Liver (tissue), 9 donors: ENCODE data around the gene PITX2. TPM values are rescaled to one million over a fixed set of nuclear protein-coding genes. Genes with fewer than 3 reads are reported as not detected.

ENCODE experiments used
- DNase-seq: peaks from one replicate; pipeline ENCODE4 v3.0.0-alpha.2; 2017; ENCODE audit warnings: low spot score
- H3K27ac ChIP-seq, 2 donors: one replicate each; pipeline ENCODE4 v1.7.0; 2013; ENCODE audit warnings: inconsistent platforms in 2 of 2, low read length in 2 of 2, control low read depth in 1 of 2, low read depth in 1 of 2, mild to moderate bottlenecking in 1 of 2
- H3K27me3 ChIP-seq, 4 donors: one replicate each; pipeline versions ENCODE4 v1.6.1 to v1.7.0; 2013; ENCODE audit warnings: low read length in 3 of 4, inconsistent platforms in 1 of 4, mild to moderate bottlenecking in 1 of 4, moderate library complexity in 1 of 4; ENCODE audit not compliant: control insufficient read depth in 4 of 4, insufficient read depth in 4 of 4
- H3K36me3 ChIP-seq, 4 donors: one replicate each; pipeline versions ENCODE4 v1.6.1 to v1.7.0; 2013; ENCODE audit warnings: low read length in 3 of 4, mild to moderate bottlenecking in 3 of 4, low read depth in 1 of 4, moderate library complexity in 1 of 4; ENCODE audit not compliant: control insufficient read depth in 4 of 4, insufficient read depth in 3 of 4
- H3K4me1 ChIP-seq, 4 donors: one replicate each; pipeline versions ENCODE4 v1.6.1 to v1.7.0; 2013; ENCODE audit warnings: low read length in 3 of 4, mild to moderate bottlenecking in 3 of 4, moderate library complexity in 1 of 4; ENCODE audit not compliant: control insufficient read depth in 4 of 4, insufficient read depth in 4 of 4
- H3K4me3 ChIP-seq, 3 donors: one replicate each; pipeline versions ENCODE4 v1.6.1 to v1.7.0; 2013; ENCODE audit warnings: low read length in 3 of 3, control low read depth in 1 of 3, low read depth in 1 of 3, mild to moderate bottlenecking in 1 of 3
- H3K9ac ChIP-seq, 2 donors: one replicate each; pipeline ENCODE4 v1.7.0; 2013; ENCODE audit warnings: low read length in 2 of 2, mild to moderate bottlenecking in 2 of 2, moderate library complexity in 2 of 2, control low read depth in 1 of 2, low read depth in 1 of 2
- H3K9me3 ChIP-seq, 4 donors: one replicate each; pipeline versions ENCODE4 v1.6.1 to v1.7.0; 2013; ENCODE audit warnings: low read length in 3 of 4; ENCODE audit not compliant: control insufficient read depth in 4 of 4
- ATF3 ChIP-seq: IDR thresholded peaks from 2 replicates; pipeline ENCODE4 v1.6.1; 2016; ENCODE audit warnings: antibody characterized with exemption
- CTCF ChIP-seq: fragments of 150-350 bp; IDR thresholded peaks from 2 replicates; pipeline ENCODE4 v1.5.1; 2017; ENCODE audit warnings: improper control_type of control experiment, low read depth, low read length; ENCODE audit not compliant: missing input control
- EGR1 ChIP-seq, 2 donors: IDR thresholded peaks; 2 replicates each; pipeline ENCODE4 v1.6.1; 2016 to 2018; ENCODE audit warnings: antibody characterized with exemption in 2 of 2, low read depth in 2 of 2
- FOXA1 ChIP-seq: IDR thresholded peaks from 2 replicates; pipeline ENCODE4 v1.6.1; 2016; ENCODE audit warnings: antibody characterized with exemption
- GABPA ChIP-seq, 2 donors: IDR thresholded peaks in 1 of 2; conservative IDR thresholded peaks in 1 of 2; 2 replicates each; pipeline ENCODE4 v1.6.1; 2016; ENCODE audit warnings: antibody characterized with exemption in 2 of 2, mild to moderate bottlenecking in 1 of 2, moderate library complexity in 1 of 2
- HNF4A ChIP-seq, 2 donors: conservative IDR thresholded peaks; 2 replicates each; pipeline ENCODE4 v1.6.1; 2016; ENCODE audit warnings: antibody characterized with exemption in 2 of 2, mild to moderate bottlenecking in 2 of 2
- HNF4G ChIP-seq: IDR thresholded peaks from 2 replicates; pipeline ENCODE4 v1.6.1; 2016; ENCODE audit warnings: antibody characterized with exemption
- JUND ChIP-seq, 2 donors: IDR thresholded peaks; 2 replicates each; pipeline ENCODE4 v1.6.1; 2016; ENCODE audit warnings: antibody characterized with exemption in 2 of 2
- MAX ChIP-seq: IDR thresholded peaks from 2 replicates; pipeline ENCODE4 v1.6.1; 2016; ENCODE audit warnings: antibody characterized with exemption
- REST ChIP-seq: IDR thresholded peaks from 2 replicates; pipeline ENCODE4 v1.6.1; 2016; ENCODE audit warnings: antibody characterized with exemption, mild to moderate bottlenecking
- TAF1 ChIP-seq: conservative IDR thresholded peaks from 2 replicates; pipeline ENCODE4 v1.6.1; 2016; ENCODE audit warnings: antibody characterized with exemption, mild to moderate bottlenecking
- whole genome bisulfite sequencing: extraction: QIAGEN DNeasy Blood & Tissue Kit; methylation state at CpG from one replicate; pipeline ENCODE4 v1.1.7; 2013; 5-methylcytosine and 5-hydroxymethylcytosine counted together
- polyA plus RNA-seq, 2 donors: library from polyadenylated mRNA; stranded (reverse) in 1 of 2; unstranded in 1 of 2; fragments of 200-250 nt in 1 of 2; fragments of >200 nt in 1 of 2; fragmentation: Nextera tagmentation in 1 of 2; extraction: Ambion mirVana in 1 of 2; gene quantifications; one replicate each; pipeline versions ENCODE4 v1.2.1 to v1.2.3, GENCODE V29; 2013 to 2015
- total RNA-seq, 2 donors: library from RNA; depleted of rRNA; stranded (reverse); fragments of >200 nt; gene quantifications; one replicate each; pipeline ENCODE4 v1.2.3, GENCODE V29; 2014
- donor health status: healthy.
- donor health status: healthy.
- donor health status: healthy.
- donor health status: healthy.
- donor health status: healthy.

PITX2 gene
- total and polyA plus RNA-seq, 4 donors, result 0.06 TPM; not detected in 3

- Histone ChIP-seq H3K4me1 (no peaks in the 10 kb centered on the region), H3K4me3 (no peak overlapping the region), H3K27me3 (peaks cover 0 to 2% (median 0%) of the 10 kb centered on the region in 4 donors), H3K9ac (no peak overlapping the region), H3K36me3 (no peaks in the 10 kb centered on the region), H3K9me3 (no peaks in the 10 kb centered on the region), H3K27ac (no peak overlapping the region)
- WGBS, result 70% methylated on average over 3 of the region's 3 CpGs
- no peak for DNase-seq
- no peak for TF ChIP-seq HNF4G
- no peak for TF ChIP-seq ATF3
- TF ChIP-seq REST, result no peak
Observed at GRCh38 chr4:110667670-110668069, 44.8 kb upstream of the PITX2 start.

- DNase-seq, result no peak
- 75% methylated on average over 3 of the region's 3 CpGs for WGBS
Observed at GRCh38 chr4:110666030-110666429, 43.2 kb upstream of the PITX2 start.

More at GRCh38 chr4:110666030-110666429, 43.2 kb upstream of the PITX2 start:
- TF ChIP-seq EGR1 (IDR thresholded peaks at IDR 0.05; ENCODE audit: low read depth in 2 of 2), result no peak
- no peak for TF ChIP-seq MAX
- TF ChIP-seq HNF4A (conservative IDR thresholded peaks at IDR 0.05), result no peak
- TF ChIP-seq JUND (IDR thresholded peaks at IDR 0.05), result no peak
- TF ChIP-seq TAF1, result no peak
- no peak for TF ChIP-seq FOXA1
- no peak for TF ChIP-seq GABPA (IDR thresholded peaks at IDR 0.05 in 1 of 2, conservative IDR thresholded peaks at IDR 0.05 in 1 of 2)
- no peak for TF ChIP-seq CTCF
- Histone ChIP-seq H3K27ac (no peak overlapping the region), H3K4me1 (no peaks in the 10 kb centered on the region), H3K9me3 (no peaks in the 10 kb centered on the region), H3K27me3 (no peaks in the 10 kb centered on the region), H3K36me3 (no peaks in the 10 kb centered on the region), H3K4me3 (no peak overlapping the region), H3K9ac (no peak overlapping the region)
